Inferior parietal cortex (tissue), 1 donor: ENCODE data around the gene OPRM1.

Experiments
- DNase-seq: peaks from one replicate; pipeline ENCODE4 v3.0.0-alpha.2; 2016; ENCODE audit errors: extremely low spot score

The OPRM1 gene

DNA sequence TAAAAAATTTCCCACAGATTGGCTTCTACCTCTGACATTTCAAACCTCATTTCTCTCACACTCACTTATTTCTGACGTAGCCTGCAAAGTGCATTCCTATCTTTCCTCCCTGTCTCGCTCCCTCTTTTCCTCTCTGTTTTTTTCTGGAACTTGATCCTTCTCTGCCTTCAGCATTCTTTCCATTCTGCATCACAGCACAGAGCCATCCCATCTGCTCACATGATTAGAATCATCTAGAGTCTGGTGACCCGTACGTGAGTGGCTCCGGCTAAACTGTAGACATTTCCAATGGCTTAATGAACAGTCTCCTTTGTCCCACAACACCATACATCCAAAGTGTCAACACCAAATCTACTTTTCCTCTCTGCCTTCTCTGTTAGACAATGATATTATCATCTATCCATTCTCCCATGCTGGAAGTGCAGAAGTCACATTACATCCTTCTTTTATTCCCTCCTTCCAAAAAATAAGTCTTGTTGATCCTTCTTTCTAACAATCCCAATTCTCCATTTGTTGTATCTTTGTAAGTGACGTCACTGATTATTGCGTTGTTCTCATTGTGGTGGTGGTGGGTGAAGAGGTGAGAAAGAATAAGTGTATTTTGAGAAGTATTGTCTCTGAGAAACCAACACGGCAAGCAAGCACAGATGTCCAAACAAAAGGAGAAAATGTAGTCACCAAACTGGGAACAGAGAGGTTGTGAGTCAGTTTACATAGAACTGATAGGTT lies 41.6 kb downstream of the OPRM1 start:
- no peak for DNase-seq

GRCh38 chr6:154086510-154086909 lies 47.5 kb downstream of the OPRM1 start:
- no peak for DNase-seq

DNA sequence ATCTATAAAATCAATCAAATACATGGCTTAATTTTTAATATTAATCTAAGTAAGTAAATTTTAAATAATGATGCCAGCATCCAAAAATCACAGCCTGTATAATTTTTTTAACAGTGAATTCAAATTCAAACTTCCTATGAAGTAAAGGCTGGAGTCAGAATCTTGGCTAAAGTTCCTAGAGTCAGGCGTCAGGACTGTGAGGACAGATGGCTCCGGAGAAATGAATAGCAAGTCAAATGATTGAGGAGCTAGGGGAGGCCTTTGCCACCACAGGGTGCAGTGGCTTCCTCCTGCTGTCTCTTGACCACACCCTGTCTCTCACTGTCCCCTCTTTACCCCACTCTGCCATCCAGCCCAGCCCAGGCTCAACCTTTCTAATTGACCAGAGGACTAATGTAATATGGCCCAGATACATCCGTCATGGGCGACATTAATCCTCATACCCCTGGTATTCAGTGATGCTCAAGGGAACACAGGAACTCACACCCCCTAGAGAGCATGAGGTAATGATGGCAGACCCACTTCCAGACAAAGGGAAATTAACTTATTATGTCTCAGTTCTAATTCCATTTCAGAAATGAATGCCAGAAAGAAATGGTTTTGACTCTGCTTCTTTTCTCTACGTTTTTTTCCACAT lies 53.4 kb downstream of the OPRM1 start:
- no peak for DNase-seq

DNA sequence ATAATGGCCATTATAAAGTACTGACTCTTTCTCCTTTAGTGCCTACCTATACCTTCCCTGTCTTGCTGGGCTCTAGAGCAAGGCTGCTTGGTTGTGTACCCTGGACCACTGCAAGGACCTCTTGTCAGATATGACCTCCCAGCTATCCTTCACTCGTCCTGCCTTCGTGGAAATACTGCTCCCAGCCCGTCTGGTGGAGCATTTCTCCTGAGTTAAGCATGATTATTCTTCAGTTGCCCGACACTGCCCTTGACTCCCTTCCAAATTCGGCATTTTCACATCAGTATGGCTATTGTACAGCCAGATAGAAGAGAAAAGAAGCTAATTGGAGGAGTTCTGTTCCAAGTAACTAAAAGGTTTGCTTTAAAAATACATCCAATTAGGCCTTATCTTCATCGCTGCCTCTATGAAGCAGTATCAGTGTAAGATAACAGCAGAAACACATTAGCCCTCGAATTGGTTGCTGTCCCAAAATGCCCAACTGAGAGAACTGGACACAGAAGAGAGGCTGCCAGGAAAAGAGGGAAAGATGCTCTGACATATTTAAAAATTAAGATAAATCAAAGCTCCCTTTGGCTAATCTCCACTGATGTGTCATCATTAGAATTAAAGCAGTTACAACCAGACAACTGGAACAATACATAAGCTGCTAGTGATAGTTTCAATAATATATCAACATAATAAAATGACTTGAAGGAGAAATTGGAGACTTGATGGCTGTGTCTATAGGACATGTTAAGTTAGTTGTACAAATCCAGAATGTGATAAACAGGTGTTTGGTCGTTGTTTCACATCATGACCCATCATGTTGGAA lies 54.4 kb downstream of the OPRM1 start:
- no peak for DNase-seq

DNA sequence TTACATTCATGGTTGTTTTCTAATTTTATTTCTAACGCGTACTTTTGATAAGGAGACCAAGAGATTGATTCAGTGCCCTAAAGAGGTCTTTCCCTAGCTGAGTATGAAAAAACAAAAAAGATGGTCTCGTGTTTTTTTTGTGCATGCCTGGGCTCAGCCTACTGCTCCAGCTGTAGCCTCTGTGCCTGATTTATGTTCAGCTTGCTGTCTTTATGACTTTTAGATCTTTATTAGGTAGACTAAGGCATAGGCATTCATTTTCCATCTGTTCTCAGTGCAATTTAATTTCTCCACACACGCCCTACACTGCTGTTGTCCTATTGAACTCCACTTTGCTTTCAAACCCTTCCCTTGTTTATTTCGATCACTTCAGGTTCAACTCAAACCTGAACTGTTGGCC lies 56.5 kb downstream of the OPRM1 start:
- no peak for DNase-seq

DNA sequence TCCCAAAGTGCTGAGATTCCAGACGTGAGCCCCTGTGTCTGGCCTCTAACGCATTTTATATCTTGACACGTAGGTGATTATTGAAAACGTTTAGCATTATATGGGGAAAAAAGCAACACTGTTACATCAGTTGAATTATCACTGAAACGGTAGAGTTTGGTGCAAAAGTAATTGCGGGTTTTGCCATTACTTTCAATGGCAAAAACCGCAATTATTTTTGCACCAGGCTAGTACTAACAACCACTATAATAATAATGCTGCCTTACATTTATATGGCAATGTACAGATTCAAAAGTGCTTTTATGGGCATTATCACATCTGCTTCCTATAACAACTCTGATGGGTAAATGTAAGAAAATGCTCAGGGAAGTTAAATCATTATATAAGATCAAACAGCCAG lies 57.3 kb downstream of the OPRM1 start:
- DNase-seq = no peak

GRCh38 chr6:154096834-154097233 lies 57.8 kb downstream of the OPRM1 start:
- DNase-seq = no peak

GRCh38 chr6:154099211-154099610 lies 60.2 kb downstream of the OPRM1 start:
- no peak for DNase-seq

- DNase-seq = no peak
These were observed 67.2 kb downstream of the OPRM1 start for GRCh38 chr6:154106251-154106650.

- no peak for DNase-seq
These were observed 72.0 kb downstream of the OPRM1 start for GRCh38 chr6:154111025-154111424.

- DNase-seq = no peak
These were observed 73.3 kb downstream of the OPRM1 start for GRCh38 chr6:154112181-154112809.

- DNase-seq = no peak
These were observed 74.4 kb downstream of the OPRM1 start for GRCh38 chr6:154113392-154113791.

GRCh38 chr6:154117485-154117884 lies 78.4 kb downstream of the OPRM1 start:
- no peak for DNase-seq

GRCh38 chr6:154122195-154122925 lies 83.3 kb downstream of the OPRM1 start:
- no peak for DNase-seq

- no peak for DNase-seq
These were observed 84.3 kb downstream of the OPRM1 start for GRCh38 chr6:154123155-154123956.

- DNase-seq = no peak
These were observed 86.4 kb downstream of the OPRM1 start for GRCh38 chr6:154125421-154125820.

DNA sequence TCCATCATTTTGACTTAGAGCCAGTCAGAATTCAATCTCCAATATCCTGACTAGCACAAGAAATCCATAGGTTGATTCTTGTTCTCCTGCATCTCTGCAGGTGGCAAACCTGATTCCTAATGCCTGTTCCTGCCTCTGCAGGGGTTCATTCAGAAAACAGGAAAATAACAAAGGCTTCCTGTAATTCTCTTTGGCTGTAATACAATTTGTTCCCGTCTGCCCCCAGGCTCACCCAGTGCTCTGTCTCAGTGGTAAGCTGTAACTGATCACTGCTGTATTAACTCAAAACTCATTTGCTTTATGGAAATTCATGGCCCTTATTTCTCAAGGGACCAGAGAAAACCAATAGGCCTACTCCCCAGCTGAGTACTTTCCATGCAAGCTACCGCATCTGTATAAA lies 88.6 kb downstream of the OPRM1 start:
- DNase-seq = no peak

- no peak for DNase-seq
These were observed 95.6 kb downstream of the OPRM1 start for GRCh38 chr6:154134471-154135147.

DNA sequence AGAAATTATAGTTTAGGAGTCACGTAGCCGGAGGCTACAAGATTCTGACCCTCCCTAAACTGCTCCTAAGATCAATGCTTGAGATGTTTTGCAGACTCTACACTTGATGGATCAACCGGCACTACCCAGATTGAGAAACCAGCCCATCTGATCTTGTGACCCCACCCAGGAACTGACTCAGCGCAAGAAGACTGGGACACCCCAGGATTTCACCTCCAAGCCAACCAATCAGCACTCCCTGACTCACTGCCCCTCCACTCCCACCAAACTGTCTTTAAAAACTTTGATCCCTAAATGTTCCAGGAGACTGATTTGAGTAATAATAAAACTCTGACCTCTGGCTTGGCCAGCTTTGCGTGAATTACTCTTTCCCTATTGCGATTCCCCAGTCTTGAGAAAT lies 99.8 kb downstream of the OPRM1 start:
- no peak for DNase-seq

DNA sequence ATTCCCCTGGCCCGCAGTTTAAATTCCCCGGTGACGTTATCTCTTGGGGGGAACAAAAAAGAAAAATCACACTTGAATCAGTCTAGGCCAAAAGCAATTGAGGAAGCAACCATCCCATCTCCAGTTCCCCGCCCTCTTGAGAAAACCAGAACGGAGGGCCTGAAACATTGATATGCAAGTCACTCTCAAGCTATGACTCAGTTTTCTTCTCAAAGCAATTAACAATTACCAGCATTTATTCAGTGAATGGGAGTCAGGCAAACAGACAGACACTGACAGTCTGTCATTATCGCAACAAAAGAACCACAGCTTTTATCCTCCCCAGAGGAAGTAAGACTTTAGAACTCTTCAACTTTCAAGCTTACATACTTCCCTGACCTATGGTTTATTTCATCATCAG lies 100.9 kb downstream of the OPRM1 start:
- no peak for DNase-seq
